Keratinocyte (primary cell): ENCODE measurements around the gene TIMM8A.

Source experiments
- CTCF ChIP-seq, 3 experiments: IDR thresholded peaks in 1 of 3; conservative IDR thresholded peaks in 1 of 3; optimal IDR thresholded peaks in 1 of 3; 2 replicates in 2 of 3; 3 replicates in 1 of 3; pipeline versions ENCODE3 to v1.5.1; 2011; ENCODE audit warnings: low read length in 3 of 3, mild to moderate bottlenecking in 3 of 3, moderate library complexity in 2 of 3, control low read depth in 1 of 3, inconsistent platforms in 1 of 3; ENCODE audit not compliant: insufficient read depth in 2 of 3; ENCODE audit errors: extremely low read depth in 1 of 3
- EZH2 ChIP-seq: IDR thresholded peaks from one replicate; pipeline ENCODE4 v1.6.1; 2012; ENCODE audit warnings: inconsistent platforms, mild to moderate bottlenecking, low read length, moderate library complexity

GRCh38 chrX:101359966-101360365, 11.4 kb upstream of the TIMM8A start:
- TF ChIP-seq EZH2 (no peak), CTCF (optimal IDR thresholded peaks at IDR 0.05 in 1 of 3, IDR thresholded peaks at IDR 0.05 in 1 of 3, conservative IDR thresholded peaks at IDR 0.05 in 1 of 3; ENCODE audit: extremely low read depth in 1 of 3, insufficient read depth in 2 of 3, low read length in 3 of 3) (no peak)
